PFSK-1 (cell line): ENCODE measurements around the gene PDF.

Source experiments
- FOXP2 ChIP-seq: optimal IDR thresholded peaks from 2 replicates; pipeline ENCODE3; 2011; ENCODE audit warnings: borderline replicate concordance, control low read depth, inconsistent platforms; ENCODE audit not compliant: insufficient read depth; ENCODE audit errors: extremely low read length, extremely low read depth
- POLR2AphosphoS5 ChIP-seq: IDR thresholded peaks from 2 replicates; pipeline ENCODE4 v1.6.1; 2012; ENCODE audit warnings: low read depth, mild to moderate bottlenecking, control low read depth, low read length, moderate library complexity
- REST ChIP-seq, 2 experiments: IDR thresholded peaks; 2 replicates each; pipeline versions ENCODE4 v1.6.1 to v1.8.0; 2011 to 2012; ENCODE audit warnings: low read depth in 2 of 2, low read length in 2 of 2, control low read depth in 1 of 2, inconsistent platforms in 1 of 2, mild to moderate bottlenecking in 1 of 2, moderate library complexity in 1 of 2; ENCODE audit not compliant: insufficient read depth in 1 of 2
- SIN3A ChIP-seq: IDR thresholded peaks from 2 replicates; pipeline ENCODE4 v1.6.1; 2012; ENCODE audit warnings: mild to moderate bottlenecking, low read length, moderate library complexity, borderline replicate concordance; ENCODE audit not compliant: insufficient read depth
- TAF1 ChIP-seq: IDR thresholded peaks from 2 replicates; pipeline ENCODE4 v1.6.1; 2012; ENCODE audit warnings: low read length, control low read depth, borderline replicate concordance; ENCODE audit not compliant: insufficient read depth

Gene PDF

GRCh38 chr16:69311533-69312387 is 18.6 kb downstream of the PDF start:
- TF ChIP-seq SIN3A (no peak), TAF1 (no peak), REST (IDR thresholded peaks at IDR 0.05; ENCODE audit: insufficient read depth in 1 of 2, low read depth in 2 of 2, low read length in 2 of 2) (no peak)

GRCh38 chr16:69310653-69311532 is 19.5 kb downstream of the PDF start, which contains the start of gene VPS4A:
Gene VPS4A, plus strand, starts transcription at chr16:69311350. Its CDS starts 162 bp downstream, at chr16:69311512.
- peak; percentile 58; the same call in 1 of the 2 replicates for TF ChIP-seq POLR2AphosphoS5
- no peak for TF ChIP-seq SIN3A
- TF ChIP-seq TAF1 = peak; percentile 78
- peak; percentile 98 for TF ChIP-seq FOXP2
- TF ChIP-seq REST (IDR thresholded peaks at IDR 0.05; ENCODE audit: insufficient read depth in 1 of 2, low read depth in 2 of 2, low read length in 2 of 2) = no peak

GRCh38 chr16:69309316-69309715 is 21.1 kb downstream of the PDF start:
- TF ChIP-seq SIN3A = no peak

GRCh38 chr16:69307856-69308255 is 22.5 kb downstream of the PDF start:
- no peak for TF ChIP-seq FOXP2

- TF ChIP-seq POLR2AphosphoS5 (no peak), FOXP2 (no peak), SIN3A (no peak)
Measured at GRCh38 chr16:69307091-69307490, 23.3 kb downstream of the PDF start.

GRCh38 chr16:69306031-69306430 is 24.4 kb downstream of the PDF start:
- no peak for TF ChIP-seq POLR2AphosphoS5
- no peak for TF ChIP-seq TAF1
- TF ChIP-seq FOXP2 = no peak
- TF ChIP-seq SIN3A = no peak
- TF ChIP-seq REST (IDR thresholded peaks at IDR 0.05; ENCODE audit: insufficient read depth in 1 of 2, low read depth in 2 of 2, low read length in 2 of 2) = no peak
